HepG2 (cell line): ENCODE results near the gene HDAC10. TPM values are rescaled to one million over a fixed set of nuclear protein-coding genes. Genes with fewer than 3 reads are reported as not detected.

Source experiments
- AKNA ChIP-seq: sonication (generic); formaldehyde crosslinking; IDR thresholded peaks from 2 replicates; pipeline ENCODE4 v1.4.0; 2020; ENCODE audit warnings: missing genetic modification reagents, borderline replicate concordance
- E2F5 ChIP-seq: sonication (generic); formaldehyde crosslinking; conservative IDR thresholded peaks from 2 replicates; pipeline ENCODE4 v1.4.0; 2020; ENCODE audit warnings: missing genetic modification reagents
- GLMP ChIP-seq: sonication (generic); formaldehyde crosslinking; IDR thresholded peaks from 2 replicates; pipeline ENCODE4 v1.9.0; 2021; ENCODE audit warnings: missing genetic modification reagents, mild to moderate bottlenecking, borderline replicate concordance
- MXD3 ChIP-seq: IDR thresholded peaks from 2 replicates; pipeline ENCODE4 v1.6.1; 2016; ENCODE audit warnings: mild to moderate bottlenecking, missing biosample characterization, missing genetic modification reagents
- NCOR1 ChIP-seq: fragments of 200-600 bp; sonication (generic); IDR thresholded peaks from 2 replicates; pipeline ENCODE4 v1.7.0; 2017; ENCODE audit warnings: antibody characterized with exemption, low read length, borderline replicate concordance
- NFKBIZ ChIP-seq: IDR thresholded peaks from 2 replicates; pipeline ENCODE4 v1.6.1; 2018; ENCODE audit warnings: missing genetic modification reagents, missing compliant biosample characterization
- PAWR ChIP-seq: sonication (generic); formaldehyde crosslinking; IDR thresholded peaks from 2 replicates; pipeline ENCODE4 v1.4.0; 2020; ENCODE audit warnings: missing genetic modification reagents, mild to moderate bottlenecking, borderline replicate concordance
- SRY ChIP-seq: sonication (generic); formaldehyde crosslinking; IDR thresholded peaks from 2 replicates; pipeline ENCODE4 v1.8.0; 2022; ENCODE audit warnings: mild to moderate bottlenecking, missing genetic modification reagents
- TBX3 ChIP-seq: fragments of 450-650 bp; IDR thresholded peaks from 2 replicates; pipeline ENCODE4 v1.6.1; 2017; ENCODE audit warnings: antibody characterized with exemption, mild to moderate bottlenecking, inconsistent platforms, borderline replicate concordance
- THAP11 ChIP-seq: IDR thresholded peaks from 2 replicates; pipeline ENCODE4 v1.6.1; 2016; ENCODE audit warnings: missing biosample characterization, missing genetic modification reagents
- ZFP1 ChIP-seq: IDR thresholded peaks from 2 replicates; pipeline ENCODE4 v1.6.1; 2016
- ZNF646 ChIP-seq: sonication (generic); formaldehyde crosslinking; IDR thresholded peaks from 2 replicates; pipeline ENCODE4 v1.9.0; 2021; ENCODE audit warnings: mild to moderate bottlenecking, missing genetic modification reagents
- ZNF768 ChIP-seq: sonication (generic); formaldehyde crosslinking; IDR thresholded peaks from 2 replicates; pipeline ENCODE4 v1.4.0; 2020; ENCODE audit warnings: missing genetic modification reagents
- polyA plus RNA-seq, 8 experiments: library from polyadenylated mRNA; depleted of rRNA in 3 of 8; stranded (reverse) in 7 of 8; unstranded in 1 of 8; fragments of >200 nt; fragmentation: Illumina TruSeq in 4 of 8; extraction: Trizol in 4 of 8; gene quantifications; 2 replicates each; pipeline versions ENCODE4 v1.2.1 to v1.2.3, GENCODE V29; 2011 to 2016; ENCODE audit warnings: low read depth in 4 of 8, missing spikeins in 1 of 8, mixed read lengths in 1 of 8; ENCODE audit not compliant: insufficient read depth in 1 of 8
- total RNA-seq, 5 experiments: library from RNA; depleted of rRNA; stranded (reverse); fragments of >200 nt; fragmentation: Illumina TruSeq; extraction: Trizol; gene quantifications; 2 replicates each; pipeline ENCODE4 v1.2.3, GENCODE V29; 2016; ENCODE audit warnings: low read depth in 1 of 5

HDAC10 gene
- total and polyA plus RNA-seq, 2 of the 13 experiments (the other 11 are each of a cell fraction or from before 2014, with no cell fraction given): 13.9 to 14.9 TPM

- TF ChIP-seq ZNF646 (CRISPR knock-in tag) (no peak), AKNA (CRISPR knock-in tag) (no peak), TBX3 (no peak), ZNF768 (CRISPR knock-in tag) (no peak), ZFP1 (no peak), NFKBIZ (CRISPR knock-in tag) (no peak), MXD3 (CRISPR knock-in tag) (no peak), NCOR1 (no peak), THAP11 (CRISPR knock-in tag) (no peak), PAWR (CRISPR knock-in tag) (no peak), E2F5 (CRISPR knock-in tag) (no peak), GLMP (CRISPR knock-in tag) (no peak), SRY (CRISPR knock-in tag) (no peak)
Measured at GRCh38 chr22:50292643-50293440, 41.8 kb upstream of the HDAC10 start (continued).
